Measurements from ENCODE around the gene HES4.

DNA sequence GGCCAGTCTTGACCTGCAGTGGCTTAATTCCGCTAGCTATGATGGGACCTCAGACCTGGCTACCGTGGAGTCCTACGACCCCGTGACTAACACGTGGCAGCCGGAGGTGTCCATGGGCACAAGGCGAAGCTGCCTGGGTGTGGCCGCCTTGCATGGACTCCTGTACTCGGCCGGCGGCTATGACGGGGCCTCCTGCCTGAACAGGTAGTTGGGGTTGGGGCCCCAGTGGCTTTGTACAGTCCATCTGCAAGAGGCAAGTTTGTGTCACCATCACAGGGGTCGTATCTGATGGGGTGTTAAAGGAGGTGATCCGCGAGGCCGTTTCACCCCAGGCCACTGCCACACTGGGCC lies 36.6 kb downstream of the HES4 start:
- no peak for TF ChIP-seq POLR2AphosphoS5 (IDR thresholded peaks at IDR 0.05; ENCODE audit: insufficient read depth, low read depth, low read length)
- TF ChIP-seq, protein P1, sequence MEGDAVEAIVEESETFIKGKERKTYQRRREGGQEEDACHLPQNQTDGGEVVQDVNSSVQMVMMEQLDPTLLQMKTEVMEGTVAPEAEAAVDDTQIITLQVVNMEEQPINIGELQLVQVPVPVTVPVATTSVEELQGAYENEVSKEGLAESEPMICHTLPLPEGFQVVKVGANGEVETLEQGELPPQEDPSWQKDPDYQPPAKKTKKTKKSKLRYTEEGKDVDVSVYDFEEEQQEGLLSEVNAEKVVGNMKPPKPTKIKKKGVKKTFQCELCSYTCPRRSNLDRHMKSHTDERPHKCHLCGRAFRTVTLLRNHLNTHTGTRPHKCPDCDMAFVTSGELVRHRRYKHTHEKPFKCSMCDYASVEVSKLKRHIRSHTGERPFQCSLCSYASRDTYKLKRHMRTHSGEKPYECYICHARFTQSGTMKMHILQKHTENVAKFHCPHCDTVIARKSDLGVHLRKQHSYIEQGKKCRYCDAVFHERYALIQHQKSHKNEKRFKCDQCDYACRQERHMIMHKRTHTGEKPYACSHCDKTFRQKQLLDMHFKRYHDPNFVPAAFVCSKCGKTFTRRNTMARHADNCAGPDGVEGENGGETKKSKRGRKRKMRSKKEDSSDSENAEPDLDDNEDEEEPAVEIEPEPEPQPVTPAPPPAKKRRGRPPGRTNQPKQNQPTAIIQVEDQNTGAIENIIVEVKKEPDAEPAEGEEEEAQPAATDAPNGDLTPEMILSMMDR (IDR thresholded peaks at IDR 0.05; ENCODE audit: extremely low read depth in 1 of 2, insufficient read depth in 1 of 2, low read depth in 1 of 2, low read length in 2 of 2), result no peak
- no peak for TF ChIP-seq JUN (IDR thresholded peaks at IDR 0.05; ENCODE audit: borderline replicate concordance, insufficient read depth, insufficient read length, low read depth)
- TF ChIP-seq EZH2 (IDR thresholded peaks at IDR 0.05; ENCODE audit: borderline replicate concordance, low read depth, low read length, severe bottlenecking), result no peak
- no peak for TF ChIP-seq POLR2A (IDR thresholded peaks at IDR 0.05; ENCODE audit: low read depth, low read length)
- TF ChIP-seq MAX (IDR thresholded peaks at IDR 0.05; ENCODE audit: insufficient read depth, insufficient read length), result no peak
- no peak for TF ChIP-seq GATA2 (IDR thresholded peaks at IDR 0.05; ENCODE audit: insufficient read depth, insufficient read length, low read depth, low read length)
- no peak for TF ChIP-seq FOS (IDR thresholded peaks at IDR 0.05; ENCODE audit: borderline replicate concordance, insufficient read depth, low read length)
- TF ChIP-seq MYC (IDR thresholded peaks at IDR 0.05; ENCODE audit: low read depth, low read length), result no peak
